Progenitor cell of endocrine pancreas (in vitro differentiated cells): ENCODE measurements around the gene CDC42BPA. TPM values are rescaled to one million over a fixed set of nuclear protein-coding genes. Genes with fewer than 3 reads are reported as not detected.

Experiments used
- DNase-seq: peaks from one replicate; pipeline ENCODE4 v3.0.0; 2021; ENCODE audit warnings: low spot score; ENCODE audit not compliant: unreplicated experiment
- H3K27ac Mint-ChIP-seq: 2 replicates; pipeline ENCODE4 v1.8.0; 2021; ENCODE audit warnings: mild to moderate bottlenecking, moderate library complexity, mixed read lengths
- H3K27me3 Mint-ChIP-seq: 2 replicates; pipeline ENCODE4 v1.8.0; 2021; ENCODE audit warnings: mixed read lengths
- H3K36me3 Mint-ChIP-seq: 2 replicates; pipeline ENCODE4 v1.8.0; 2022; ENCODE audit warnings: mixed read lengths; ENCODE audit not compliant: insufficient read depth
- H3K4me1 Mint-ChIP-seq: 2 replicates; pipeline ENCODE4 v1.8.0; 2021; ENCODE audit warnings: low read depth, mixed read lengths
- H3K4me3 Mint-ChIP-seq: 2 replicates; pipeline ENCODE4 v1.8.0; 2021; ENCODE audit warnings: low read depth, mild to moderate bottlenecking, moderate library complexity, mixed read lengths
- H3K9me3 Mint-ChIP-seq: 2 replicates; pipeline ENCODE4 v1.8.0; 2021; ENCODE audit warnings: low read depth, mixed read lengths
- total RNA-seq: library from RNA; stranded (reverse); gene quantifications from 2 replicates; pipeline ENCODE4 v1.2.1, GENCODE V29; 2021
- TF ChIP-seq, protein P1 (sequence below): fragments of 200-600 bp; sonication (generic); IDR thresholded peaks from one replicate; pipeline ENCODE4 v1.5.0; 2021; ENCODE audit warnings: antibody characterized with exemption, mild to moderate bottlenecking; ENCODE audit not compliant: unreplicated experiment

CDC42BPA gene
- total RNA-seq, 1 donor from 2014 or later: 32.7 TPM

DNA sequence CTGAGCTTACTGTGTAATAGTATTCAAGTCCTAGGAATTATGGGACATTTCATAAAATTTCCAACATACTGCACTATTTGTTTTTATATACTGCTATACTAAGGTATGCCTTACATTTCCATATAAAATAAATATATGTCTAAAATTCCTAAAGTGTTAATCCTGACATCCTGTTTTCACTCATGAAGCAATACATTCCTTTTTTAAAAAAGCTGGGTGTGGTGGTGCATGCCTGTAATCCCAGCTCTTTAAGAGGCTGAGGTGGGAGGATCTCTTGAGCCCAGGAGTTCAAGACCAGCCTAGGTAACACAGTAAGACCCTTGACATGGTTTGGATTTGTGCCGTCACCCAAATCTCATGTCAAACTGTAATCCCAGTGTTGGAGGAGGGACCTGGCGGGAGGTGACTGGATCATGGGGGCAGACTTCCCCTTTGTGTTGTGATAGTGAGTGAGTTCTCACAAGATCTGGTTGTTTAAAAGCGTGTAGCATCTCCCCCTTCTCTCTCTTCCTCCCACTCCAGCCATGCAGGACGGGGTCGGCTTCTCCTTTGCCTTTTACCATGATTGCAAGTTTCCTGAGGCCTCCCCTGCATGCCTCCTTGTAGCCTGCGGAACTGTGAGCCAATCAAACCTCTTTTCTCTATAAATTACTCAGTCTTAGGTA lies 5.8 kb downstream of the CDC42BPA start:
- no peak overlapping the region for H3K27ac Mint-ChIP-seq
- no peak for DNase-seq
- H3K27me3 Mint-ChIP-seq: no peaks in the 10 kb centered on the region
- no peaks in the 10 kb centered on the region for H3K9me3 Mint-ChIP-seq
- H3K4me3 Mint-ChIP-seq: no peak overlapping the region
- H3K4me1 Mint-ChIP-seq: peaks cover 36% of the 10 kb centered on the region
- TF ChIP-seq, protein P1, sequence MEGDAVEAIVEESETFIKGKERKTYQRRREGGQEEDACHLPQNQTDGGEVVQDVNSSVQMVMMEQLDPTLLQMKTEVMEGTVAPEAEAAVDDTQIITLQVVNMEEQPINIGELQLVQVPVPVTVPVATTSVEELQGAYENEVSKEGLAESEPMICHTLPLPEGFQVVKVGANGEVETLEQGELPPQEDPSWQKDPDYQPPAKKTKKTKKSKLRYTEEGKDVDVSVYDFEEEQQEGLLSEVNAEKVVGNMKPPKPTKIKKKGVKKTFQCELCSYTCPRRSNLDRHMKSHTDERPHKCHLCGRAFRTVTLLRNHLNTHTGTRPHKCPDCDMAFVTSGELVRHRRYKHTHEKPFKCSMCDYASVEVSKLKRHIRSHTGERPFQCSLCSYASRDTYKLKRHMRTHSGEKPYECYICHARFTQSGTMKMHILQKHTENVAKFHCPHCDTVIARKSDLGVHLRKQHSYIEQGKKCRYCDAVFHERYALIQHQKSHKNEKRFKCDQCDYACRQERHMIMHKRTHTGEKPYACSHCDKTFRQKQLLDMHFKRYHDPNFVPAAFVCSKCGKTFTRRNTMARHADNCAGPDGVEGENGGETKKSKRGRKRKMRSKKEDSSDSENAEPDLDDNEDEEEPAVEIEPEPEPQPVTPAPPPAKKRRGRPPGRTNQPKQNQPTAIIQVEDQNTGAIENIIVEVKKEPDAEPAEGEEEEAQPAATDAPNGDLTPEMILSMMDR: no peak
- no peaks in the 10 kb centered on the region for H3K36me3 Mint-ChIP-seq

DNA sequence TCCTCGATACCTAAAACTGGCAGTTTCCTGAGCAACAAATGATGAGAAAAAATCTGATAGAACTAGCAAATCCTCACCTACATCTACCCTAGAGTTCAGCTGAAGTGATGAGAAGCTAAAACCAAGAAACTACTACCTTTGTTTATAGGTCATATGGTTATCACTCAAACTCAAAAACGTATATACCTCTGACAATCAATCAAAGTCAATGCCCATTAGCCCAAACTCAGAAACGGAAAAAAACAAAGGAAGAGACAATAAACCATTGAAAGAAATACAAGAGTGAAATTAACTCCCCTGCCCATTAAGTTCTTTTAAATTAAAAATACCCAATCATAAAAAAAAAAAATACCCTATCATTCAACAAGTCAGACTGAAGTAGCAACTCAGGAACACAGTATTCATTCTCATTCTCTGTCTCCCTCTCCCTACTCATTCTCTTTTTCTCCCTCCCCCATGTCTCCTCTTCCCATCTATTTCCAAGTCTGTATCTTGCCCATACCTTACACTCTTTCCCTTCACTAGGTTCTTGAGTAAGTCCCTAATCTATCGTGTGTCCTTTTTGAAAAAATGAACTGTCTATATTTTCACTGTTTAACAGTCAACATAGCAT lies 6.8 kb downstream of the CDC42BPA start:
- TF ChIP-seq, protein P1: no peak
- no peak overlapping the region for H3K4me3 Mint-ChIP-seq
- no peak overlapping the region for H3K27ac Mint-ChIP-seq
- no peak for DNase-seq
- H3K36me3 Mint-ChIP-seq: no peaks in the 10 kb centered on the region
- no peaks in the 10 kb centered on the region for H3K9me3 Mint-ChIP-seq
- no peaks in the 10 kb centered on the region for H3K27me3 Mint-ChIP-seq
- peaks cover 29% of the 10 kb centered on the region for H3K4me1 Mint-ChIP-seq

DNA sequence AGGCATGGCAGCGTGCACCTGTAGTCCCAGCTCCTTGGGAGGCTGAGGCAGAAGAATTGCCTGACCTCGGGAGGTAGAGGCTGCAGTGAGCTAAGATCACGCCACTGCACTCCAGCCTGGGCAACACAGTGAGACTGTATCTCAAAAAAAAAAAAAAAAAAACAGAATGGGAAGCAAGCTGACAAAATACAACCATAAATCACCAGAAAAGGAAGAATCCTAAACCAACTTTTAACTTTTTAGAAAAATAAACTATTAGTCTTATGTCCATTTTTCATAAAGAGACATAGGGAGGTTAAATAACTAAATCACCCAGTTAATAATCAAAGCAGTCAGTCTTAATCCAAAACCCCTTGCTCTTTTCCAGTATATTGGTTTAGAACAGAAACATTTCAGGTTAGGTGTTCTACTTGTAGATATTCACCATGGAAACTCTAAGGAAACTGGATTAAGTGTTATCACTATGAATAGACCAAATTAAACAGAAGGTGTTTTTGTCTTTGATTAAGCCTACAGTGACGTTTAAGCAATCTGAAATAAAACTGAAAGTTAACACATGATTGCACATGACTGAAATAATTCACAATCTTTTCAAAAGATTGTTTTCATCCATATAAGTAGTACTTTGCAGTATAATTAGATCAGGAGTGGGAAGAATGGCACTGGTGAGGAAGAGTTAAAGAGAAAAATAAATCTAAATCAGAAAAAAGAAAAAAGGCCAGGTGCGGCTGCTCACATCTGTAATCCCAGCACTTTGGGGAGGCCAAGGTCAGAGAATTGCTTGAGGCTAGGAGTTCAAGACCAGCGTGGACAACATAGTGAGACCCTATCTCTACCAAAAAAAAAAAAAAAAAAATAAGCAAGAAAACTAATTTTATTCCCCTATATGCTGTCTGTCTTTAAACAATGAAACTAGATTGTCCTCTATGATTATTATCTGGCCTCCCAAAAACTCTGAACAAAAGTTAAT lies 9.6 kb downstream of the CDC42BPA start:
- TF ChIP-seq, protein P1: no peak
- no peak overlapping the region for H3K27ac Mint-ChIP-seq

DNA sequence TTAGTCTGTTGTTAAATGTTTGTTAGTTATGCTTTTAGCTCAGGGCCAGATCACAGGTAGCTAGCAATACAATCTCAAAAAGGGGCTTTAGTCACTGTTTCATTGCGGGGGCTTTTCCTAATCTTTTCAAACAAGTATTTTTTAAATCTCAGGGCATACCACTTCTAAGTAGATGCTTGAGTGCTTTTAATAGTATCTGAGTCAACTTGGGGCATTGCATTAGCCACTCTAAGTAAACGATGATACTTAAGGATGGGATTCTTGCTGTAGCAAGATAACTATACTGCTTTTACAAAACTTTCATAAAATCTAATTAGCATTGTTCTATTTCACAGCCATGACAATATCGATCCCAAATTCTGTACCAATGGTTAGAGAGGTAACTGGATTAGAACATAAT lies 11.6 kb downstream of the CDC42BPA start:
- H3K27ac Mint-ChIP-seq: no peak overlapping the region
- no peaks in the 10 kb centered on the region for H3K36me3 Mint-ChIP-seq
- H3K9me3 Mint-ChIP-seq: no peaks in the 10 kb centered on the region
- peaks cover 13% of the 10 kb centered on the region for H3K4me1 Mint-ChIP-seq
- TF ChIP-seq, protein P1: no peak
- DNase-seq: no peak
- H3K4me3 Mint-ChIP-seq: no peak overlapping the region
- H3K27me3 Mint-ChIP-seq: no peaks in the 10 kb centered on the region

More for the DNA sequence above, 9.6 kb downstream of the CDC42BPA start:
- no peak overlapping the region for H3K4me3 Mint-ChIP-seq
- H3K4me1 Mint-ChIP-seq: peaks cover 15% of the 10 kb centered on the region
- H3K9me3 Mint-ChIP-seq: no peaks in the 10 kb centered on the region
- no peak for DNase-seq
- no peaks in the 10 kb centered on the region for H3K36me3 Mint-ChIP-seq
- no peaks in the 10 kb centered on the region for H3K27me3 Mint-ChIP-seq
